BJ (cell line): ENCODE results near the gene DMAC2L. TPM values are rescaled to one million over a fixed set of nuclear protein-coding genes. Genes with fewer than 3 reads are reported as not detected.

Source experiments
- CTCF ChIA-PET: fragments of 350-600 bp; formaldehyde crosslinking; extraction: SDS; loops from one replicate; lab custom pipeline; 2021; ENCODE audit warnings: antibody characterized with exemption, inconsistent platforms; lab: Yijun Ruan, JAX
- POLR2A ChIA-PET: fragments of 300-600 bp; sonication (Branson Sonifier 250); formaldehyde crosslinking; extraction: SDS; loops from one replicate; lab custom pipeline; 2021; ENCODE audit warnings: antibody characterized with exemption; lab: Charles Lee
- DNase-seq: peaks from one replicate; pipeline ENCODE4 v3.0.0-alpha.2; 2011; ENCODE audit warnings: low read depth
- H3K27me3 ChIP-seq: 2 replicates; pipeline ENCODE4 v1.6.0; 2011; ENCODE audit warnings: low read length; ENCODE audit not compliant: control insufficient read depth, insufficient read depth
- H3K36me3 ChIP-seq: 2 replicates; pipeline ENCODE4 v1.5.1; 2011; ENCODE audit warnings: low read length; ENCODE audit not compliant: control insufficient read depth, insufficient read depth
- H3K4me3 ChIP-seq: 2 replicates; pipeline ENCODE4 v1.5.1; 2011; ENCODE audit warnings: low read depth, mild to moderate bottlenecking, control low read depth, low read length
- polyA plus RNA-seq: library from polyadenylated mRNA; depleted of rRNA; stranded (reverse); fragments of >200 nt; gene quantifications from 2 replicates; pipeline ENCODE4 v1.2.3, GENCODE V29; 2011
- TF ChIP-seq, protein P1 (sequence below): IDR thresholded peaks from 2 replicates; pipeline ENCODE4 v1.5.1; 2011; ENCODE audit warnings: low read depth, mild to moderate bottlenecking, control low read depth, inconsistent platforms, low read length, moderate library complexity; ENCODE audit not compliant: insufficient read depth

Gene DMAC2L
- polyA plus RNA-seq, 1 experiment, result 6.8 TPM

DNA sequence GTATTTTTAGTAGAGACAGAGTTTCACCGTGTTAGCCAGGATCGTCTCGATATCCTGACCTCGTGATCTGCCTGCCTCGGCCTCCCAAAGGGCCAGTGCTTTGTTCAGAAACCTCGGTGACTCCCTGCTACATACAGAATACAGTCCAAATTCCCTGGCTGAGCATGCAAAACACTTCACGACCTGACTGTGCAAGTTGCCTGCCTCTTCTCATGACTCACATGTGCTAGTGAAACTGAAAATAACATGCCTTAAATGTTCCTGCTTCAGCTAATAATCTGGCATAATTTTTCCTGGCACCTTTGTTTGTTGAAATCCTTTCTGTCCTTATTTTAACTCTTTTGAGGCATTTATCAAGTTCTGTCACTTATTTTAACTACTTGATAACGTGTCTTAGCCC lies 8.2 kb downstream of the DMAC2L start:
- POLR2A ChIA-PET, result interaction anchor here (0.6 kb wide), 1 partner anchor 8 kb away, joined by 5 read pairs; the partner anchor contains the start of genes DMAC2L and L2HGDH
- TF ChIP-seq, protein P1, sequence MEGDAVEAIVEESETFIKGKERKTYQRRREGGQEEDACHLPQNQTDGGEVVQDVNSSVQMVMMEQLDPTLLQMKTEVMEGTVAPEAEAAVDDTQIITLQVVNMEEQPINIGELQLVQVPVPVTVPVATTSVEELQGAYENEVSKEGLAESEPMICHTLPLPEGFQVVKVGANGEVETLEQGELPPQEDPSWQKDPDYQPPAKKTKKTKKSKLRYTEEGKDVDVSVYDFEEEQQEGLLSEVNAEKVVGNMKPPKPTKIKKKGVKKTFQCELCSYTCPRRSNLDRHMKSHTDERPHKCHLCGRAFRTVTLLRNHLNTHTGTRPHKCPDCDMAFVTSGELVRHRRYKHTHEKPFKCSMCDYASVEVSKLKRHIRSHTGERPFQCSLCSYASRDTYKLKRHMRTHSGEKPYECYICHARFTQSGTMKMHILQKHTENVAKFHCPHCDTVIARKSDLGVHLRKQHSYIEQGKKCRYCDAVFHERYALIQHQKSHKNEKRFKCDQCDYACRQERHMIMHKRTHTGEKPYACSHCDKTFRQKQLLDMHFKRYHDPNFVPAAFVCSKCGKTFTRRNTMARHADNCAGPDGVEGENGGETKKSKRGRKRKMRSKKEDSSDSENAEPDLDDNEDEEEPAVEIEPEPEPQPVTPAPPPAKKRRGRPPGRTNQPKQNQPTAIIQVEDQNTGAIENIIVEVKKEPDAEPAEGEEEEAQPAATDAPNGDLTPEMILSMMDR, result no peak
- no peak overlapping the region for H3K4me3 ChIP-seq
- DNase-seq, result no peak
- CTCF ChIA-PET, result interaction anchor here (0.8 to 4.6 kb wide), 26 partner anchors 8 to 456 kb away, joined by 3 to 43 read pairs (median 4); partner anchors contain the start of genes ATL1, DMAC2L, L2HGDH and MAP4K5
- H3K27me3 ChIP-seq, result no peaks in the 10 kb centered on the region
- H3K36me3 ChIP-seq, result no peaks in the 10 kb centered on the region; the same call in 1 of the 2 replicates

DNA sequence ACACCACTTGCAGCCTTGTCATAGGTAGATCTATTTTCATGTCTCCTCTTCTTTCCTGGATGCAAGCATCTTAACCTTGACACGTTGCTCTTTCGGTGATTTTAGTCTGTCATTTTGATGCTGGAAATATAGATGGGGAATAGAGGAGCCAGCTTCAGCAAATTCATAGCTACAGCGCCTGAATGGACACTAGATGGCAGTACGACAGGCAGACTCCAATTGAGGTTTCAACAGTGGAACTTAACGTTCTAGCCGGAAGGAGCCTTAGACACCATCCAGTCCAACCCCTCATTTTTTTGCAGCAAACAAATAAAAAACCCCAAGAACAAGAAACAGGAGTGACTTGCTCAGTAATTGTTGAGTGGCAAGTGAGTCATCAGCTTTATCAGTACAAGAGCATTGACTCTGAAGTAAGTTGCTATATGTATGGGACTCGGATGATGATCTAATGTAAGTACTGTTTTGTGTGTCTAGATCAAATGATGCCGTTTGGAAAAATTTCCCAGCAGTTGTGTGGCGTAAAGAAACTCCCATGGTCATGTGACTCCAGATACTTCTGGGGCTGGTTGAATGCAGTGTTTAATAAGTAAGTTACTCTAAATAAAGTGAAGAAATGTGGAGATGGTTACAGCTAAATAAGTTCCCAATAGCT lies 9.0 kb downstream of the DMAC2L start:
- TF ChIP-seq, protein P1, result peak; percentile 88
- POLR2A ChIA-PET, result interaction anchor here (0.6 kb wide), 1 partner anchor 9 kb away, joined by 5 read pairs; the partner anchor contains the start of genes DMAC2L and L2HGDH

DNA sequence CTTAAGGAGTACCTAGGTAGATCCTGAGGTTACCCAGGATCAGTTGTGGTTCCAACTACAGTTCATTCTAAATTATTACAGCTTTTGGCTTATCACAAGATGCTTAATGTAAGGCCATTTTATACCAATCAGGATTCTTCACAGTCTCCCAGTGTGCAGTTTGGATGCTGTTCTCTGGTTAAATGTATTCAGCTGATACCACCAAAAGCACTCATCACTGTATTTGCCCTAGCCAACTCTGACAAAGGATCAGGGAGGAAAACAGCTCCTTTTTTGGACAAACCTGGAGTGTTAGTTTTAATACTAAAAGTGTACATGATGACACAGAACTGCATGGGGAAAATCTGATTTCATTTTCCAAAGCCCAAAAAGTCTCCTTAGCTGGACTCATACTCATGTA lies 19.5 kb downstream of the DMAC2L start:
- Histone ChIP-seq H3K4me3 (no peak overlapping the region), H3K36me3 (no peaks in the 10 kb centered on the region), H3K27me3 (no peaks in the 10 kb centered on the region)
- CTCF ChIA-PET, result interaction anchor here (5.9 kb wide), 1 partner anchor 12 kb away, joined by 43 read pairs; no protein-coding TSS in a partner anchor
- POLR2A ChIA-PET, result no interaction called here
- DNase-seq, result no peak
- TF ChIP-seq, protein P1, result no peak

More for the DNA sequence above, 9.0 kb downstream of the DMAC2L start:
- Histone ChIP-seq H3K4me3 (peak overlapping the region; percentile 25), H3K27me3 (no peaks in the 10 kb centered on the region), H3K36me3 (no peaks in the 10 kb centered on the region; the same call in 1 of the 2 replicates)
- DNase-seq, result peak; percentile 65
- CTCF ChIA-PET, result interaction anchor here (0.6 to 4.6 kb wide), 33 partner anchors 9 to 476 kb away, joined by 3 to 43 read pairs (median 4); partner anchors contain the start of genes ATL1, CDKL1, DMAC2L and L2HGDH

DNA sequence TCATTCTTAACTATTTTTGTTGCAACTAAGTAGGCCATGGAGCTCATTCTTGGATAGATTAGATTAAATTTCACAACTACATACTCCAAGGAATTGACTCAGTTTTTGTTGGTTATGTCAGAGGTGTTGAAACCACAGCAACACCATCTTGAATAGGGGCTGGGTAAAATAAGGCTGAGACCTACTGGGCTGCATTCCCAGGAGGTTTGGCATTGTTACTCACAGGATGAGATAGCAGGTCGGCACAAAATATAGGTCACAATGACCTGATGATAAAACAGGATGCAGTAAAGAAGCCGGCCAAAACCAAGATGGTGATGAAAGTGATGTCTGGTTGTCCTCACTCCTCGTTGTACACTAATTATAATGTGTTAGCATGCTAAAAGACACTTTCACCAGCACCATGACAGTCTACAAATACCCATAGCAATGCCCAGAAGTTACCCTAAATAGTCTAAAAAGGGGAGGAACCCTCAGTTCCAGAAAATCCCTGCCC lies 20.9 kb downstream of the DMAC2L start:
- DNase-seq, result peak; percentile 33
- Histone ChIP-seq H3K27me3 (no peaks in the 10 kb centered on the region), H3K4me3 (no peak overlapping the region), H3K36me3 (no peaks in the 10 kb centered on the region)
- TF ChIP-seq, protein P1, result no peak
- ChIA-PET CTCF (interaction anchor here (0.7 to 5.9 kb wide), 2 partner anchors 13 to 48 kb away, joined by 3 to 43 read pairs; no protein-coding TSS in a partner anchor), POLR2A (interaction anchor here (0.7 kb wide), 1 partner anchor 12 kb away, joined by 7 read pairs; no protein-coding TSS in a partner anchor)

DNA sequence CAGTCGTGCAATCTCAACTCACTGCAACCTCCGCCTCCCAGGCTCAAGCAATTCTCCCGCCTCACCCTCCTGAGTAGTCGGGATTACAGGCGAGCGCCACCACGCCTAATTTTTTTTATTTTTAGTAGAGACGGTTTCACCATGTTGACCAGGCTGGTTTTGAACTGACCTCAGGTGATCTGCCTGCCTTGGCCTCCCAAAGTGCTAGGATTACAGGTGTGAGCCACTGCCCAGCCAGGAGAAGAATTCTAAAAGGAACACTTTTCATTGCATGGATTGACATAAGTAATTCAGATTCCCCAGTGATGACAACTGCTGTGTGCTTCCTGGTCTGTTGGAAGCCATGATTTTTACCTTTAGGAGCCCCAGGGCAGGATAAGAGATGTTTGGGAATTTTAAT lies 22.1 kb downstream of the DMAC2L start:
- ChIA-PET POLR2A (no interaction called here), CTCF (no interaction called here)
- H3K36me3 ChIP-seq, result no peaks in the 10 kb centered on the region
- TF ChIP-seq, protein P1, result no peak
- H3K27me3 ChIP-seq, result no peaks in the 10 kb centered on the region
- DNase-seq, result no peak
- H3K4me3 ChIP-seq, result no peak overlapping the region
